Measurements from ENCODE around the gene TRPC4AP. TPM values are rescaled to one million over a fixed set of nuclear protein-coding genes. Genes with fewer than 3 reads are reported as not detected.
A peak's percentile ranks its signal among the peaks of the same experiment; 100 is the strongest.

Gene TRPC4AP
- total and polyA plus RNA-seq, 2 of the 8 experiments (the other 6 are each of a cell fraction or from before 2014, with no cell fraction given): 73.1 to 74.8 TPM

GRCh38 chr20:35004051-35004725 is 88.4 kb downstream of the TRPC4AP start:
- DNase-seq (ENCODE audit: low read depth in 1 of 2, low spot score in 2 of 2) (no peak), FAIRE-seq (no peak)
- H3K4me2 ChIP-seq (ENCODE audit: insufficient read depth in 1 of 2, low read depth in 2 of 2, low read length in 2 of 2): no peak overlapping the region
- H2BK5ac ChIP-seq (ENCODE audit: low read depth, low read length): no peak overlapping the region
- CTCF ChIA-PET (ENCODE audit: partially characterized antibody): interaction anchor here (1.9 to 4.1 kb wide), 2 partner anchors 21 to 130 kb away, joined by 4 to 54 read pairs; partner anchors contain the start of genes ACSS2 and GGT7
- no peak overlapping the region for H4K5ac ChIP-seq (ENCODE audit: insufficient read length, low read depth, low read length)
- H4K91ac ChIP-seq (replicated peaks; ENCODE audit: insufficient read length, low read length): no peak overlapping the region
- no peak overlapping the region for H2BK120ac ChIP-seq (replicated peaks; ENCODE audit: low read depth, low read length)
- no peak overlapping the region for H3K18ac ChIP-seq (ENCODE audit: extremely low read depth, low read length)
- H4K8ac ChIP-seq (ENCODE audit: extremely low read depth, insufficient read depth, low read length): no peak overlapping the region
- no peak overlapping the region for H3K14ac ChIP-seq (ENCODE audit: insufficient read length)
- H3K79me1 ChIP-seq (ENCODE audit: low read depth, low read length): no peaks in the 10 kb centered on the region
- H3K36me3 ChIP-seq (ENCODE audit: control insufficient read depth in 2 of 4, insufficient read depth in 4 of 4, low read length in 3 of 4): peaks cover 16 to 77% (median 54%) of the 10 kb centered on the region in 4 experiments
- no peaks in the 10 kb centered on the region for H3K23me2 ChIP-seq (ENCODE audit: low read depth, low read length)
- no peak overlapping the region for H2AK5ac ChIP-seq (ENCODE audit: low read depth, low read length)
- H3K4me1 ChIP-seq (replicated peaks in 1 of 4; ENCODE audit: control insufficient read depth in 3 of 4, insufficient read depth in 4 of 4, low read length in 3 of 4): peaks cover 0 to 2% (median 0%) of the 10 kb centered on the region in 4 experiments; a peak in 2 of 7 replicates
- H4K20me1 ChIP-seq (replicated peaks in 1 of 2; ENCODE audit: control insufficient read depth in 1 of 2, insufficient read depth in 2 of 2, low read length in 2 of 2): peaks cover 0 to 6% of the 10 kb centered on the region in 2 experiments
- H3K23ac ChIP-seq (ENCODE audit: insufficient read length): no peak overlapping the region
- H3K4ac ChIP-seq (replicated peaks; ENCODE audit: insufficient read length, low read depth, low read length): no peak overlapping the region
- WGBS, 2 experiments (ENCODE audit: extremely low coverage in 1 of 2, insufficient coverage in 1 of 2, insufficient read length in 1 of 2, insufficient replicate concordance in 2 of 2, low coverage in 1 of 2, low lambda C conversion rate in 2 of 2, missing lambda C conversion rate in 1 of 2): 93% methylated on average over 18 of the region's 18 CpGs; no CpG with 5 or more reads in 1 of the 2 experiments
- H3K27ac ChIP-seq (ENCODE audit: low read depth, low read length): 0 out of 2 replicates have a peak overlapping the region, but pooled peaks have one; percentile 2
- no peak overlapping the region for H3K56ac ChIP-seq (replicated peaks; ENCODE audit: insufficient read length, low read depth, low read length)
- H3K27me3 ChIP-seq (replicated peaks in 1 of 4; ENCODE audit: control insufficient read depth in 3 of 4, extremely low read depth in 1 of 4, insufficient read depth in 3 of 4, low read length in 3 of 4): no peaks in the 10 kb centered on the region
- H2AFZ ChIP-seq (ENCODE audit: low read length): no peak overlapping the region
- H3K79me2 ChIP-seq (ENCODE audit: control insufficient read depth in 1 of 2, insufficient read depth in 2 of 2, low read length in 2 of 2): no peaks in the 10 kb centered on the region
- H2BK12ac ChIP-seq (ENCODE audit: low read depth, low read length): no peak overlapping the region
- no peak overlapping the region for H3K4me3 ChIP-seq (ENCODE audit: extremely low read depth in 1 of 4, insufficient read depth in 2 of 4, low read depth in 3 of 4, low read length in 4 of 4)
- POLR2A ChIA-PET (ENCODE audit: partially characterized antibody): no interaction called here
- H3K9me3 ChIP-seq (ENCODE audit: insufficient read depth in 2 of 2, low read depth in 1 of 2, low read length in 1 of 2): no peaks in the 10 kb centered on the region
- no peak overlapping the region for H3K9ac ChIP-seq (replicated peaks in 1 of 4; ENCODE audit: extremely low read depth in 1 of 4, low read depth in 3 of 4, low read length in 3 of 4)
- no peak overlapping the region for H2BK20ac ChIP-seq (ENCODE audit: low read length)
- H2BK15ac ChIP-seq (ENCODE audit: low read length): no peak overlapping the region
- no peak for TF ChIP-seq ASH2L (IDR thresholded peaks at IDR 0.05; ENCODE audit: low read length)
- no peak for TF ChIP-seq CBX8 (IDR thresholded peaks at IDR 0.05; ENCODE audit: borderline replicate concordance, low read depth, low read length)
- TF ChIP-seq KDM5A (IDR thresholded peaks at IDR 0.05; ENCODE audit: low read length): no peak
- no peak for TF ChIP-seq ATF2 (IDR thresholded peaks at IDR 0.05; ENCODE audit: low read length)
- TF ChIP-seq CTBP2 (IDR thresholded peaks at IDR 0.05; ENCODE audit: borderline replicate concordance, insufficient read depth, insufficient read length, low read length): no peak
- TF ChIP-seq EZH2 (IDR thresholded peaks at IDR 0.05; ENCODE audit: low read depth, low read length, severe bottlenecking): no peak
- TF ChIP-seq HDAC2 (IDR thresholded peaks at IDR 0.05; ENCODE audit: borderline replicate concordance in 1 of 2, low read depth in 2 of 2, low read length in 2 of 2): no peak
- no peak for TF ChIP-seq NANOG (IDR thresholded peaks at IDR 0.05; ENCODE audit: insufficient read depth, low read depth, low read length, poor library complexity, severe bottlenecking)
- TF ChIP-seq TAF1 (IDR thresholded peaks at IDR 0.05; ENCODE audit: low read depth, low read length): no peak
- TF ChIP-seq TEAD4 (IDR thresholded peaks at IDR 0.05; ENCODE audit: low read depth, low read length): no peak

All from H1 (cell line).